GM19438 (cell line): Measurements from ENCODE around the gene GYS1.

ENCODE experiments used
- ATAC-seq: cut with Tn5 transposase; IDR thresholded peaks from one replicate; pipeline ENCODE4 v1.9.1; 2021; ENCODE audit warnings: low read depth; ENCODE audit not compliant: unreplicated experiment

The GYS1 gene

GRCh38 chr19:48991011-48991609, 2.0 kb downstream of the GYS1 start:
- no peak for ATAC-seq

- ATAC-seq, result no peak
Measured at GRCh38 chr19:48990400-48990799, 2.7 kb downstream of the GYS1 start.

GRCh38 chr19:48989701-48990291, 3.3 kb downstream of the GYS1 start:
- no peak for ATAC-seq

GRCh38 chr19:48988860-48989259, 4.2 kb downstream of the GYS1 start:
- ATAC-seq, result no peak

- ATAC-seq, result no peak
Measured at GRCh38 chr19:48988286-48988685, 4.8 kb downstream of the GYS1 start.

- no peak for ATAC-seq
Measured at GRCh38 chr19:48987323-48987722, 5.8 kb downstream of the GYS1 start.

- no peak for ATAC-seq
Measured at GRCh38 chr19:48986211-48986610, 6.9 kb downstream of the GYS1 start.

- ATAC-seq, result no peak
Measured at GRCh38 chr19:48985711-48986110, 7.4 kb downstream of the GYS1 start.

- ATAC-seq, result no peak
Measured at GRCh38 chr19:48982280-48982679, 10.8 kb downstream of the GYS1 start.

GRCh38 chr19:48977061-48977460, 16.0 kb downstream of the GYS1 start:
- ATAC-seq, result no peak

- ATAC-seq, result no peak
Measured at GRCh38 chr19:48975947-48976847, 16.9 kb downstream of the GYS1 start.

- peak; percentile 43 for ATAC-seq
Measured at GRCh38 chr19:48970923-48971395, 22.1 kb downstream of the GYS1 start.

- ATAC-seq, result no peak
Measured at GRCh38 chr19:48970139-48970766, 22.9 kb downstream of the GYS1 start.

GRCh38 chr19:48969276-48970138, 23.6 kb downstream of the GYS1 start:
- no peak for ATAC-seq

GRCh38 chr19:48968813-48969218, 24.3 kb downstream of the GYS1 start:
- ATAC-seq, result no peak

- ATAC-seq, result no peak
Measured at GRCh38 chr19:48968179-48968661, 24.9 kb downstream of the GYS1 start.

- no peak for ATAC-seq
Measured at GRCh38 chr19:48967346-48968178, 25.5 kb downstream of the GYS1 start.

- ATAC-seq, result no peak
Measured at GRCh38 chr19:48966541-48967345, 26.4 kb downstream of the GYS1 start.
